Esophagus (tissue), 2 donors: ENCODE data around the gene PDC. TPM values are rescaled to one million over a fixed set of nuclear protein-coding genes. Genes with fewer than 3 reads are reported as not detected.
"Not testable (repeated sequence)": the region's sequence is repeated elsewhere in the genome, so short reads cannot be mapped to it uniquely, and the experiment has no call there.

Experiments used
- H3K27ac ChIP-seq, 2 donors: one replicate each; pipeline ENCODE4 v1.5.1; 2013; ENCODE audit warnings: low read depth in 2 of 2, mild to moderate bottlenecking in 2 of 2, inconsistent platforms in 1 of 2, low read length in 1 of 2, moderate library complexity in 1 of 2
- H3K27me3 ChIP-seq, 2 donors: one replicate each; pipeline ENCODE4 v1.6.1; 2013; ENCODE audit warnings: low read length in 2 of 2, control low read depth in 1 of 2, mild to moderate bottlenecking in 1 of 2; ENCODE audit not compliant: insufficient read depth in 2 of 2, control insufficient read depth in 1 of 2
- H3K36me3 ChIP-seq, 2 donors: one replicate each; pipeline ENCODE4 v1.6.1; 2013; ENCODE audit warnings: low read length in 1 of 2; ENCODE audit not compliant: control insufficient read depth in 2 of 2, insufficient read depth in 2 of 2
- H3K4me1 ChIP-seq, 2 donors: one replicate each; pipeline ENCODE4 v1.6.1; 2013; ENCODE audit warnings: low read length in 1 of 2; ENCODE audit not compliant: control insufficient read depth in 2 of 2, insufficient read depth in 2 of 2
- H3K4me3 ChIP-seq, 2 donors: one replicate each; pipeline ENCODE4 v1.5.1; 2013; ENCODE audit warnings: low read length in 2 of 2, mild to moderate bottlenecking in 2 of 2, low read depth in 1 of 2, moderate library complexity in 1 of 2
- H3K9me3 ChIP-seq, 2 donors: one replicate each; pipeline ENCODE4 v1.6.1; 2013; ENCODE audit warnings: mild to moderate bottlenecking in 2 of 2, low read depth in 1 of 2, low read length in 1 of 2, moderate library complexity in 1 of 2; ENCODE audit not compliant: control insufficient read depth in 2 of 2, insufficient read depth in 1 of 2
- WGBS, 2 donors: extraction: QIAGEN DNeasy Blood & Tissue Kit; methylation state at CpG; one replicate each; pipeline ENCODE4 v1.1.7; 2013; 5-methylcytosine and 5-hydroxymethylcytosine counted together
- polyA plus RNA-seq, 2 donors: library from polyadenylated mRNA; stranded (reverse); fragments of 200-250 nt; gene quantifications; one replicate each; pipeline ENCODE4 v1.2.3, GENCODE V29; 2013
- donor health status: healthy with polysubstance abuse.
- donor health status: Bipolar disorder and iron deficiency.

Gene PDC
- polyA plus RNA-seq, 2 donors = not detected

- Histone ChIP-seq H3K4me1 (no peaks in the 10 kb centered on the region), H3K9me3 (no peaks in the 10 kb centered on the region), H3K4me3 (no peak overlapping the region), H3K27me3 (no peaks in the 10 kb centered on the region), H3K36me3 (no peaks in the 10 kb centered on the region), H3K27ac (no peak overlapping the region)
These were observed 40.6 kb downstream of the PDC start for GRCh38 chr1:186420311-186420710.

- no peaks in the 10 kb centered on the region for H3K9me3 ChIP-seq
- H3K4me3 ChIP-seq = no peak overlapping the region
- H3K27me3 ChIP-seq = no peaks in the 10 kb centered on the region
- no peaks in the 10 kb centered on the region for H3K36me3 ChIP-seq
- 67 to 74% methylated on average over 4 of the region's 4 CpGs for WGBS, 2 donors
- H3K27ac ChIP-seq = no peak overlapping the region
- no peaks in the 10 kb centered on the region for H3K4me1 ChIP-seq
These were observed 42.4 kb downstream of the PDC start for GRCh38 chr1:186418503-186418902.

- WGBS, 2 donors = 93 to 100% methylated on average over 1 of the region's 1 CpG
- no peaks in the 10 kb centered on the region for H3K36me3 ChIP-seq
These were observed 47.6 kb downstream of the PDC start for GRCh38 chr1:186413319-186413718.

GRCh38 chr1:186409091-186409490 lies 51.8 kb downstream of the PDC start:
- WGBS, 2 donors = 79 to 93% methylated on average over 3 of the region's 3 CpGs
- Histone ChIP-seq H3K36me3 (no peaks in the 10 kb centered on the region), H3K9me3 (no peaks in the 10 kb centered on the region), H3K27me3 (no peaks in the 10 kb centered on the region), H3K27ac (no peak overlapping the region), H3K4me1 (no peaks in the 10 kb centered on the region), H3K4me3 (no peak overlapping the region)

More at GRCh38 chr1:186413319-186413718, 47.6 kb downstream of the PDC start:
- H3K27ac ChIP-seq = no peak overlapping the region
- no peaks in the 10 kb centered on the region for H3K4me1 ChIP-seq
- H3K9me3 ChIP-seq = no peaks in the 10 kb centered on the region
- H3K4me3 ChIP-seq = no peak overlapping the region
- no peaks in the 10 kb centered on the region for H3K27me3 ChIP-seq

- Histone ChIP-seq H3K27me3 (no peaks in the 10 kb centered on the region), H3K4me3 (no peak overlapping the region), H3K9me3 (no peaks in the 10 kb centered on the region), H3K36me3 (no peaks in the 10 kb centered on the region), H3K4me1 (no peaks in the 10 kb centered on the region), H3K27ac (no peak overlapping the region)
- 41 to 43% methylated on average over 5 of the region's 5 CpGs for WGBS, 2 donors
These were observed 56.4 kb downstream of the PDC start for GRCh38 chr1:186404454-186405051.

GRCh38 chr1:186403632-186404031 lies 57.3 kb downstream of the PDC start:
- H3K36me3 ChIP-seq = no peaks in the 10 kb centered on the region
- no peaks in the 10 kb centered on the region for H3K4me1 ChIP-seq
- H3K9me3 ChIP-seq = no peaks in the 10 kb centered on the region
- H3K4me3 ChIP-seq = no peak overlapping the region
- no peaks in the 10 kb centered on the region for H3K27me3 ChIP-seq
- H3K27ac ChIP-seq = no peak overlapping the region

GRCh38 chr1:186401446-186401845 lies 59.5 kb downstream of the PDC start:
- 95 to 100% methylated on average over 2 of the region's 2 CpGs for WGBS, 2 donors
- H3K27ac ChIP-seq, H3K4me3 ChIP-seq, H3K36me3 ChIP-seq, H3K9me3 ChIP-seq, H3K27me3 ChIP-seq, H3K4me1 ChIP-seq: not testable (repeated sequence)

Other genes with a start within 250 kb of the PDC start
- gene PRG4, start 164.8 kb downstream of the PDC start, polyA plus RNA-seq = under 1 TPM in 1 of 2 donors, not detected in 1; 0.01 TPM
- 10 to 100 TPM; 15.9 to 22.8 TPM for gene TPR, start 85.9 kb downstream of the PDC start, polyA plus RNA-seq
- 10 to 100 TPM in 1 of 2 donors, 1 to 10 TPM in 1; 6.7 to 11.2 TPM for gene ODR4, start 85.3 kb downstream of the PDC start, polyA plus RNA-seq
- gene PTGS2, start 219.3 kb upstream of the PDC start, polyA plus RNA-seq = 1 to 10 TPM in 1 of 2 donors, under 1 TPM in 1; 0.29 to 1.4 TPM